Sigmoid colon (tissue), 7 donors: ENCODE data around the gene PLEKHM2. TPM values are rescaled to one million over a fixed set of nuclear protein-coding genes. Genes with fewer than 3 reads are reported as not detected.

Experiments
- DNase-seq: peaks from one replicate; pipeline ENCODE4 v3.0.0-alpha.2; 2019
- H3K27ac ChIP-seq, 4 donors: fragments of 200-600 bp; sonication (generic); one replicate each; pipeline ENCODE4 v1.5.1; 2016 to 2019; ENCODE audit warnings: mild to moderate bottlenecking in 1 of 4
- H3K27me3 ChIP-seq, 3 donors: fragments of 200-600 bp; sonication (generic); one replicate each; pipeline ENCODE4 v1.5.1; 2019; ENCODE audit warnings: mild to moderate bottlenecking in 1 of 3
- H3K36me3 ChIP-seq, 4 donors: fragments of 200-600 bp; sonication (generic); one replicate each; pipeline ENCODE4 v1.5.1; 2016 to 2019
- H3K4me1 ChIP-seq, 4 donors: fragments of 200-600 bp; sonication (generic); one replicate each; pipeline ENCODE4 v1.5.1; 2017 to 2019
- H3K4me3 ChIP-seq, 4 donors: fragments of 200-600 bp; sonication (generic); one replicate each; pipeline ENCODE4 v1.5.1; 2017 to 2019; ENCODE audit warnings: mild to moderate bottlenecking in 2 of 4, moderate library complexity in 1 of 4
- H3K9me3 ChIP-seq, 4 donors: fragments of 200-600 bp in 3 of 4; sonication (generic) in 3 of 4; one replicate each; pipeline versions ENCODE4 v1.5.1 to v1.6.1; 2013 to 2019
- EP300 ChIP-seq, 4 donors: sonication (generic); formaldehyde crosslinking; IDR thresholded peaks; one replicate each; pipeline ENCODE4 v1.6.1; 2017; ENCODE audit warnings: antibody characterized with exemption in 4 of 4
- POLR2A ChIP-seq, 2 donors: fragments of 450-650 bp; IDR thresholded peaks; one replicate each; pipeline ENCODE4 v1.6.1; 2016; ENCODE audit warnings: antibody characterized with exemption in 2 of 2, mild to moderate bottlenecking in 2 of 2, moderate library complexity in 2 of 2
- POLR2AphosphoS5 ChIP-seq, 4 donors: sonication (generic); formaldehyde crosslinking; IDR thresholded peaks; one replicate each; pipeline ENCODE4 v1.6.1; 2017; ENCODE audit warnings: antibody characterized with exemption in 4 of 4
- WGBS, 2 donors: extraction: QIAGEN DNeasy Blood & Tissue Kit; methylation state at CpG; one replicate each; pipeline ENCODE4 v1.1.7; 2013; 5-methylcytosine and 5-hydroxymethylcytosine counted together
- intact Hi-C: fragments of 100-400 bp; cut with DNase I; formaldehyde crosslinking; loops from one replicate; pipeline ENCODE4 v1.15.1; 2023
- polyA plus RNA-seq, 3 donors: library from polyadenylated mRNA; stranded (reverse); fragments of 200-250 nt; gene quantifications; one replicate each; pipeline ENCODE4 v1.2.3, GENCODE V29; 2013
- total RNA-seq, 4 donors: library from RNA; depleted of rRNA; stranded (reverse); fragments of >200 nt; gene quantifications; one replicate each; pipeline ENCODE4 v1.1.0, GENCODE V29; 2016
- TF ChIP-seq, protein P1 (sequence below), 4 experiments: fragments of 450-650 bp in 3 of 4; fragments of 200-600 bp in 1 of 4; IDR thresholded peaks; one replicate each; pipeline ENCODE4 v1.5.1; 2016 to 2019; ENCODE audit warnings: antibody characterized with exemption in 4 of 4, mild to moderate bottlenecking in 3 of 4, moderate library complexity in 2 of 4
- donor health status: healthy with polysubstance abuse.
- donor health status: Bipolar disorder and iron deficiency.
- donor health status: healthy.

PLEKHM2 gene
- total and polyA plus RNA-seq, 7 donors: 19.8 to 49.6 (median 28.9) TPM

GRCh38 chr1:15669074-15669473, 15.0 kb upstream of the PLEKHM2 start:
- Histone ChIP-seq H3K36me3 (no peaks in the 10 kb centered on the region), H3K4me3 (no peak overlapping the region), H3K27ac (no peak overlapping the region), H3K9me3 (no peaks in the 10 kb centered on the region), H3K4me1 (no peaks in the 10 kb centered on the region), H3K27me3 (no peaks in the 10 kb centered on the region)
- intact Hi-C loops: no loop called here
- TF ChIP-seq POLR2AphosphoS5 (IDR thresholded peaks at IDR 0.05) (no peak), POLR2A (IDR thresholded peaks at IDR 0.05) (no peak), EP300 (IDR thresholded peaks at IDR 0.05) (no peak)
- TF ChIP-seq, protein P1, sequence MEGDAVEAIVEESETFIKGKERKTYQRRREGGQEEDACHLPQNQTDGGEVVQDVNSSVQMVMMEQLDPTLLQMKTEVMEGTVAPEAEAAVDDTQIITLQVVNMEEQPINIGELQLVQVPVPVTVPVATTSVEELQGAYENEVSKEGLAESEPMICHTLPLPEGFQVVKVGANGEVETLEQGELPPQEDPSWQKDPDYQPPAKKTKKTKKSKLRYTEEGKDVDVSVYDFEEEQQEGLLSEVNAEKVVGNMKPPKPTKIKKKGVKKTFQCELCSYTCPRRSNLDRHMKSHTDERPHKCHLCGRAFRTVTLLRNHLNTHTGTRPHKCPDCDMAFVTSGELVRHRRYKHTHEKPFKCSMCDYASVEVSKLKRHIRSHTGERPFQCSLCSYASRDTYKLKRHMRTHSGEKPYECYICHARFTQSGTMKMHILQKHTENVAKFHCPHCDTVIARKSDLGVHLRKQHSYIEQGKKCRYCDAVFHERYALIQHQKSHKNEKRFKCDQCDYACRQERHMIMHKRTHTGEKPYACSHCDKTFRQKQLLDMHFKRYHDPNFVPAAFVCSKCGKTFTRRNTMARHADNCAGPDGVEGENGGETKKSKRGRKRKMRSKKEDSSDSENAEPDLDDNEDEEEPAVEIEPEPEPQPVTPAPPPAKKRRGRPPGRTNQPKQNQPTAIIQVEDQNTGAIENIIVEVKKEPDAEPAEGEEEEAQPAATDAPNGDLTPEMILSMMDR (IDR thresholded peaks at IDR 0.05): no peak
- WGBS, 2 donors: 90 to 95% methylated on average over 10 of the region's 10 CpGs
- no peak for DNase-seq

- DNase-seq: no peak
- Histone ChIP-seq H3K27ac (no peak overlapping the region), H3K4me1 (no peaks in the 10 kb centered on the region), H3K4me3 (no peak overlapping the region), H3K27me3 (no peaks in the 10 kb centered on the region), H3K9me3 (no peaks in the 10 kb centered on the region), H3K36me3 (no peaks in the 10 kb centered on the region)
- WGBS, 2 donors: 68 to 81% methylated on average over 4 of the region's 4 CpGs
- TF ChIP-seq POLR2A (IDR thresholded peaks at IDR 0.05) (no peak), EP300 (IDR thresholded peaks at IDR 0.05) (no peak), POLR2AphosphoS5 (IDR thresholded peaks at IDR 0.05) (no peak)
- TF ChIP-seq, protein P1 (IDR thresholded peaks at IDR 0.05): no peak
- intact Hi-C loops: no loop called here
These were observed 14.3 kb upstream of the PLEKHM2 start for GRCh38 chr1:15669864-15670263.

GRCh38 chr1:15671430-15671829, 12.7 kb upstream of the PLEKHM2 start:
- Histone ChIP-seq H3K27ac (no peak overlapping the region), H3K4me3 (no peak overlapping the region), H3K4me1 (no peaks in the 10 kb centered on the region), H3K27me3 (no peaks in the 10 kb centered on the region), H3K9me3 (no peaks in the 10 kb centered on the region), H3K36me3 (no peaks in the 10 kb centered on the region)
- WGBS, 2 donors: 16 to 70% methylated on average over 2 of the region's 2 CpGs
- DNase-seq: no peak
- TF ChIP-seq POLR2AphosphoS5 (IDR thresholded peaks at IDR 0.05) (no peak), POLR2A (IDR thresholded peaks at IDR 0.05) (no peak), EP300 (IDR thresholded peaks at IDR 0.05) (no peak)
- TF ChIP-seq, protein P1 (IDR thresholded peaks at IDR 0.05): no peak
- intact Hi-C loops: no loop called here

GRCh38 chr1:15674386-15675159, 9.5 kb upstream of the PLEKHM2 start:
- no peak for DNase-seq
- H3K27ac ChIP-seq: no peak overlapping the region
- intact Hi-C loops: no loop called here
- WGBS, 2 donors: 66 to 70% methylated on average over 12 of the region's 12 CpGs
- H3K4me1 ChIP-seq: no peaks in the 10 kb centered on the region
- H3K4me3 ChIP-seq: no peak overlapping the region
- no peaks in the 10 kb centered on the region for H3K9me3 ChIP-seq
- H3K27me3 ChIP-seq: no peaks in the 10 kb centered on the region
- TF ChIP-seq, protein P1 (IDR thresholded peaks at IDR 0.05): no peak
- TF ChIP-seq POLR2A (IDR thresholded peaks at IDR 0.05) (no peak), POLR2AphosphoS5 (IDR thresholded peaks at IDR 0.05) (no peak), EP300 (IDR thresholded peaks at IDR 0.05) (no peak)
- H3K36me3 ChIP-seq: no peaks in the 10 kb centered on the region
